Measurements from ENCODE around the gene KCNJ10.

Gene KCNJ10

DNA sequence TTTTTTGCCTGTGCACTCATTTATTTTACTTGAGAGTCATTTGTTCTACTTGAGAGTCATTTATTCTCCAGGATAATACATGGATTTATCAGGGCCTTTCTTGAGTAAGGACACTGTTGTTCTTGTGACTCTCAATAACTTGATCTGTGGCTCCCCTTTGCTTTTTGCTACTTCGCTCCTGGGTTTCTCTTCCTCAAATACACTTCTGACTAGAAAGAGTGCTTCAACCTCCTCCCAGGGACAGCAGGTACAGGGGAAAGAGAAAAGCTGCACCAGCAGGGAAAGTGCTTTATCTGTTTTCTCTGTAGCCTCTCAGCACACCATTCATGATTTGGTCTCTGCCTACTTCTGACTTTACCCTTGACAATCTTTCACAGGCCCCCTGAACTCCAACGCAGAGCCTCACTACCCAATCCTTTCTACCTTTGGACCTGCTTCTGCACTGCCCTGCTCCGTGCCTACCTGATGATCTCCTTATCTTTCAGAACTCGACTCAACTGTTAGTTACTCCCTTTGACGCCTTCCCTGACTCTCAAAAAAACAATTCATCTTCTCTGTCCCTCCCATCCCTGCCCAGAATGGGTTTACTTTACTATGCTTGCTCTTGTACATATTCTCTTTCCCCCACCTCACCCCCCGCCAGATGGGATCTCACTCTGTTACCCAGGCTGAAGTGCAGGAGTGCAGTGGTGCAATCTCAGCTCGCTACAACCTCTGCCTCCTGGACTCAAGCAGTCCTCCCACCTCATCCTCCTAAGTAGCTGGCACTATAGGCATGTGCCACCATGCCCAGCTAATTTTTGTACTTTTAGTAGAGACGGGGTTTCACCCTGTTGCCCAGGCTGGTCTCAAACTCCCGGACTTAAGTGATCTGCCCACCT lies 22.6 kb downstream of the KCNJ10 start:
- Histone ChIP-seq H3K36me3 (ENCODE audit: control insufficient read depth, insufficient read depth, low read length) (no peaks in the 10 kb centered on the region), H3K27me3 (ENCODE audit: control insufficient read depth, insufficient read depth, low read length) (peaks cover 9% of the 10 kb centered on the region), H3K9ac (ENCODE audit: low read depth, low read length) (no peak overlapping the region), H3K4me1 (ENCODE audit: control insufficient read depth, insufficient read depth, low read length) (peaks cover 19% of the 10 kb centered on the region), H3K9me3 (ENCODE audit: control insufficient read depth, insufficient read depth, low read length) (no peaks in the 10 kb centered on the region), H3K4me3 (ENCODE audit: low read depth, low read length) (no peak overlapping the region)

DNA sequence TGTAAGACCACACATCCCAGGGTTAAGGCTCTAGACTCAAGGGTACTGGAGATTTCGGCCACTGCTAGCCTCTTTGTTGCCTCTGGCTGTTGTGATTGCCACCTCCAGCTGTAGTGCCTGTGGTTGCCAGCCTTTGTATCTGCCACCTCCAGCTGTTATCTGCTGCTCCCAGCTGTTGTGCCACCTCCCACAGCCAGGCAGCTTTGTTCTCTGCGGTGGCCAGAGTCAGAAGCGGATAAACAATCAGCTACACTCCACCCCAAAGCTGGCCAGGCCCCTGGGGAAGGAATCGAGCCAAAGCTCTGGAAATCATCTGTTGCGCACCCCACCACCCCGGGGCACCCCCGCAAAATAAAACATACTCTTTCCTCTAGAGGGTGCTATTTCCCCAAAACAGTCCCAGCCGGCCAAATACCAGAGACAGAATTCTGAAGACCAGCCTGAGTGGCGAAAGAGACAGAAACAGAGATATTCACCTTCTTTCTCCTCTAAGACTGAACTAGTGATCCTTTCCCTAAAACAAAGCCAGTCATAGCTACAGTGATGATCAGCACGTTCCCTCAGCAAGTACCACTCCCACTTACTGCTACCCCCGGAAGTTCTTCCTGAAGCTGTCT lies 23.4 kb downstream of the KCNJ10 start:
- Histone ChIP-seq H3K27me3 (ENCODE audit: control insufficient read depth, insufficient read depth, low read length) (peaks cover 9% of the 10 kb centered on the region), H3K4me3 (ENCODE audit: low read depth, low read length) (no peak overlapping the region), H3K9me3 (ENCODE audit: control insufficient read depth, insufficient read depth, low read length) (no peaks in the 10 kb centered on the region), H3K36me3 (ENCODE audit: control insufficient read depth, insufficient read depth, low read length) (no peaks in the 10 kb centered on the region), H3K9ac (ENCODE audit: low read depth, low read length) (peak overlapping the region; percentile 12), H3K4me1 (ENCODE audit: control insufficient read depth, insufficient read depth, low read length) (peaks cover 19% of the 10 kb centered on the region)

DNA sequence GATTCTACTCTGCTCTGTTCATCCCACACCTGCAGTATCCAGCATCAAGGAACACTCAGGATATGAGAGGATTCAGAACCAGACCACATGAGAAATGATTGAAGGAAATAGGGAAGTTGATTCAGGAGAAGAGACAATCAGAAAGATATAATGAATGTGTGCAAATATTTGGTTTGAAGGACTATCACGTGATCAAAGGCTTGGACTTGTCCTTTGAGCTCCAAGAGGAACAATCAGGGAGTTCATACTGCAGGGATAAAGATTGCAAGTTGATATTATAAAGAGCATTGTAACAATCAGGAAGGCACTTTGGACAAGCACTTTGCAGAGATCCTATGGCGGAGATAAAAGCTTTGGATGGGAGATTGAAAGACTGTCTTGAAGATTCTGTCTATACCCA lies 24.3 kb downstream of the KCNJ10 start:
- Histone ChIP-seq H3K4me1 (ENCODE audit: control insufficient read depth, insufficient read depth, low read length) (peaks cover 19% of the 10 kb centered on the region), H3K9ac (ENCODE audit: low read depth, low read length) (no peak overlapping the region), H3K27me3 (ENCODE audit: control insufficient read depth, insufficient read depth, low read length) (peaks cover 9% of the 10 kb centered on the region), H3K9me3 (ENCODE audit: control insufficient read depth, insufficient read depth, low read length) (no peaks in the 10 kb centered on the region), H3K36me3 (ENCODE audit: control insufficient read depth, insufficient read depth, low read length) (no peaks in the 10 kb centered on the region), H3K4me3 (ENCODE audit: low read depth, low read length) (no peak overlapping the region)

DNA sequence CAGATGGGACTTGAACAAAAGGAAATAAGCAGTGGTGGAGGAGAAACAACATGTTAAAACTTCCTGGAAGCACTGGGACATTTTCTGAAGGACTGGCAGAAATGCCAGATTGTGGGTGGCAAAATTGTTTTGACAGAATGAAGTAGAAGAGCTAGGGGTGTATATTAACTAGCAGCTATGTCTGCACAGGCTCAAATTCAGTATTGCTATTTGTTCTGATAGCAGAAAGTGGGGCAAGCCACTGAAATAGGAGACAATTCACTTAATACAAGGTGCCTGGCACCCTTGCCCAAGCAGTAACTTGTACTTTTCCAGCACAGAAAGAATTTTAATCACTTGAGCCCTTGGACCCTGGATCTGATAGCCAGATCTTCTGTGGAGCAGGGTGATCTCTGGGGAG lies 26.4 kb downstream of the KCNJ10 start:
- no peaks in the 10 kb centered on the region for H3K9me3 ChIP-seq (ENCODE audit: control insufficient read depth, insufficient read depth, low read length)
- H3K9ac ChIP-seq (ENCODE audit: low read depth, low read length): no peak overlapping the region
- no peak overlapping the region for H3K4me3 ChIP-seq (ENCODE audit: low read depth, low read length)
- H3K36me3 ChIP-seq (ENCODE audit: control insufficient read depth, insufficient read depth, low read length): no peaks in the 10 kb centered on the region
- H3K27me3 ChIP-seq (ENCODE audit: control insufficient read depth, insufficient read depth, low read length): peaks cover 9% of the 10 kb centered on the region
- H3K4me1 ChIP-seq (ENCODE audit: control insufficient read depth, insufficient read depth, low read length): peaks cover 11% of the 10 kb centered on the region

DNA sequence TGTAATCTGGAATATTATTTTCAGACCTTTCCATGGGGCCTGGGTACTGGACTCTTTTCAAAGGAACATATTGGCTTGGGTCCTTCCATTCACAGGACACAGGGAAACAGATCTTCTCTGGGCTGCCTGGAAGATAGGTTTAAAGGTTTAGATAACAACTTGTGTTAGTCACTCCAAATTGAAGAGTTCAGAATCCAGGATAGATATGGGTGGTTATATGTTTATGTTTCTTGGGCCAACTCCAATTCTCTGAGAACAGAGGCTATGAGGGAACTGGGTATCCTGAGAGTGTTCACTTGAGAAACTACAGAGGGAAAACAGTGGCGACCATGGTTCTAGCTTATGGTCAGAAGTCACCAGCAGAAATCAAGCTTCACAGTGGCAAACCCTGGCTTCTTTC lies 29.5 kb downstream of the KCNJ10 start:
- no peaks in the 10 kb centered on the region for H3K9me3 ChIP-seq (ENCODE audit: control insufficient read depth, insufficient read depth, low read length)
- H3K27me3 ChIP-seq (ENCODE audit: control insufficient read depth, insufficient read depth, low read length): peaks cover 8% of the 10 kb centered on the region
- H3K4me1 ChIP-seq (ENCODE audit: control insufficient read depth, insufficient read depth, low read length): no peaks in the 10 kb centered on the region
- no peak overlapping the region for H3K9ac ChIP-seq (ENCODE audit: low read depth, low read length)
- no peak overlapping the region for H3K4me3 ChIP-seq (ENCODE audit: low read depth, low read length)
- no peaks in the 10 kb centered on the region for H3K36me3 ChIP-seq (ENCODE audit: control insufficient read depth, insufficient read depth, low read length)

DNA sequence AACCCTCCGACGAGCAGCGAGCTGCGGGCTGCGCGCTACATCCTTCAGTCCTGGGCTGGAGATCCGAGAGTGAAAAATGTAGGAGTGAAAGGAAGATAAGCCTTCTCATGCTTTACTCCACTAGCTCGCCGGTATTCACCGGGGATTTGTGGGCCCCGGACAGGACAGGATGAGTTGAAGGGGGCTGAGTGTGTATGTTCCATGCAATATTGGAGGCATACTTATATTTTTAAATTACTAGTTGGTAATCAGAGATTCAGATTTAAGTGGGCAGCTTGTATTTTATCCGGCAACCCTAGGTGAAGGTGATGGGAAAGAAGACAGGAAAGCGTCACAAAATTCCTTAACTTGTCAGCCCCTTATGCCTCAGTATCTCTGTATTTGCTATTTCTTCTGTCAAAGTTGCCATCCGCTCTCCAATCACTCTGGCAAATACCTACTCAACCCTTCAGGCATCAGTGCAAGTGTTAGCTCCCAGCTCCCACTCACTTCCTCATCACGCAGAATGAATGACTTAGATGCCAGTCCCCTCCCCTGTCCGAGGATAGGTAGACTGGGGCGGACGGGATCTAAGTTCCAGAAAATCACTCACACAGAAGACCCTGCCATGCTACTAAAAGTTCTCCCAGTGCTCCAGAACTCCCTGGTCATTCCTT lies 37.7 kb downstream of the KCNJ10 start:
- peak overlapping the region; percentile 97 for H3K4me3 ChIP-seq (ENCODE audit: low read depth, low read length)
- H3K9ac ChIP-seq (ENCODE audit: low read depth, low read length): peak overlapping the region; percentile 56
- peaks cover 21% of the 10 kb centered on the region for H3K27me3 ChIP-seq (ENCODE audit: control insufficient read depth, insufficient read depth, low read length)
- no peaks in the 10 kb centered on the region for H3K4me1 ChIP-seq (ENCODE audit: control insufficient read depth, insufficient read depth, low read length)
- no peaks in the 10 kb centered on the region for H3K9me3 ChIP-seq (ENCODE audit: control insufficient read depth, insufficient read depth, low read length)
- H3K36me3 ChIP-seq (ENCODE audit: control insufficient read depth, insufficient read depth, low read length): no peaks in the 10 kb centered on the region

DNA sequence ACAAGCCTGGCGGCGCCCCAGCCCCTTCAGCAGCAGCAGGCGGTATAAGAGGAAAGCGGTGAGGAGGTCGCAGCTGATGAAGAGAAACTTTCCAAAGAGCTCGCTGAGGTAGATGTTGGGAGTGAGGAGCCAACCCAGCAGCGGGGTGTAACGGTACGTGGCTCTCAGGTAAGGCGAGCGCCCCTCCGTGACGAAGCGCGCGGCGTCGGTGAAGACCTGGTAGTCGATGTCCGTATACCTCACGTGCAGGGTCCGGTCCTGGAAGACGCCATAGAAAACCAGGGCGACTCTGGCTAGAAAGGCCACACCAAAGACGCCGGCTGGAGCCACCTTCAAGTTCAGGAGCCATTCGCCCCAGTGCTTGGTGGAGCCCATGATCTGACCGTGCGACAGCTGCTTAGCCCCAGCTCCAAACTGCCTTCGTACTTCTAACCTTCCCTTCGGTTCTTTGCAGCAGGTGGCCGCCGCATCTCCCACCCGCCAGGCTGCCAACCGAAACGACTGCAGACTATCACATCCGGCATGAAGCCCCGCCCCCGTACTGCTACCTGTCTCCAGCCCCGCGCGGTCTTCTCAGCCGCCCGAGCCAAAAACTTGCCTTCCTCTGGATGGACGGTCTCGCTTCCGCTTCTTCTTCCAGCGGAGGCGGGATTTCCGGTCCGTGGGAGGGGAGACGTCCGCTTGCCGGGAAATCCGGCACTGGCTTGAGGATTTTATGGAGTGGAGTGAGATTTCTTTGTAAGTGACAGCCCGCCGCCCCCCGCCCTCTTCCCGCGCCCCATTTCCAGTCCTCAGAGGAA lies 38.4 kb downstream of the KCNJ10 start, which contains the start of gene PIGM:
PIGM (minus strand) TSS at position 626 of the 800 bp plus-strand sequence; CDS start at position 375, 251 bp downstream.
- Histone ChIP-seq H3K9me3 (ENCODE audit: control insufficient read depth, insufficient read depth, low read length) (no peaks in the 10 kb centered on the region), H3K27me3 (ENCODE audit: control insufficient read depth, insufficient read depth, low read length) (peaks cover 20% of the 10 kb centered on the region), H3K9ac (ENCODE audit: low read depth, low read length) (peak within 1 kb of the TSS; percentile 56), H3K36me3 (ENCODE audit: control insufficient read depth, insufficient read depth, low read length) (no peaks in the 10 kb centered on the region), H3K4me3 (ENCODE audit: low read depth, low read length) (peak within 1 kb of the TSS; percentile 97), H3K4me1 (ENCODE audit: control insufficient read depth, insufficient read depth, low read length) (no peaks in the 10 kb centered on the region)

DNA sequence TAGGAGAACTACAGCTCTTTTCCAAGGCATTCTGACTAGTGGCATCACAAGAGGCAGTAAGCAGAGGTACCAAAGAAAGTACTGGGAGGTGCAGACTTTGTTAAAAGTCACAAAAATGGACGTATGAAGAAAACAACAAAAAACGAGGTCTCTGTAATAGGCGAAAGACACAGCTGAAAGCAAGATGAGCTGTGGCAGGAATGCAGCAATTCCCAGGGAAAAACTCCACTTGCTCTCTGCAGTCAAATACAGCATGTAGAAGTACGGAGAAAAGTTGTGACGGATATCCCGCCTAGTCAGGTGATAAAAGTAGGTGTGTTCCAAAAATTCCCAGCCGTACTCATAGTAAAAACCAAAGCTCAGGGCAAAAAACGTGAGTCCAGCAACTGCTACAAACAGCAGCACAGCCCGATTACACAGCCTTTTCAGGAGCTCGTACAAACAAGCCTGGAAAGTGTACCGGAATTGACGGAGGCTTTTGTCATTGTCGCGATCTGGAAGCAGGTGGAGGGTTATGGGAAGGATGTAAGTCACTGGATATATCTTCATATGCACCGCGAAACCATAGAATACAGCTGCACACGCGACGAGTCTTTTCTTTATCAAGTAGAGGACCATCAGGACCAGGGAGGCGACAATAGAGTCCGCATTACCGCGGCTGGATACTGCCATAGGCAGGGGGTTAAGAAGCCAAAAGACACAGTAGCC lies 39.1 kb downstream of the KCNJ10 start:
- H3K4me3 ChIP-seq (ENCODE audit: low read depth, low read length): peak overlapping the region; percentile 97
- peak overlapping the region; percentile 38 for H3K9ac ChIP-seq (ENCODE audit: low read depth, low read length)
- H3K36me3 ChIP-seq (ENCODE audit: control insufficient read depth, insufficient read depth, low read length): no peaks in the 10 kb centered on the region
- no peaks in the 10 kb centered on the region for H3K9me3 ChIP-seq (ENCODE audit: control insufficient read depth, insufficient read depth, low read length)
- no peaks in the 10 kb centered on the region for H3K4me1 ChIP-seq (ENCODE audit: control insufficient read depth, insufficient read depth, low read length)
- H3K27me3 ChIP-seq (ENCODE audit: control insufficient read depth, insufficient read depth, low read length): peaks cover 18% of the 10 kb centered on the region

DNA sequence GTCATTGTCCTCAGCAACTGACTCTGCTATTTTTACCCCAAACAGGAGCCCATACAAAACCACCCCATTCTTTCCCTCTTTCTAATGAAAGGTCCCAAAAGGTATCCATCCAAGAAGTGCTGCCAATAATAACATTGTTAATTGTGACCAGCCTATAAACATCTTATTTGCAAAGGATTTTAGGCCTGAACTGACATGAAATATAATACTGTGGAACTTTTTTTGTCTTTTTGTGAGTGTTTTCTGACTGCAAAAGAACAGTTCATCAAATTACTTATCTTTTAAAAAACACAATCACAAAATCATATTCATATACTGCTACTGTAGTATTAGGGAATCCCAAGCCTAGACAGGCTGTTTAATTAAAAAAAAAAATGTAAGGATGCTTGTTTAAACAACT lies 41.5 kb downstream of the KCNJ10 start:
- Histone ChIP-seq H3K4me3 (ENCODE audit: low read depth, low read length) (no peak overlapping the region), H3K4me1 (ENCODE audit: control insufficient read depth, insufficient read depth, low read length) (no peaks in the 10 kb centered on the region), H3K27me3 (ENCODE audit: control insufficient read depth, insufficient read depth, low read length) (peaks cover 8% of the 10 kb centered on the region), H3K36me3 (ENCODE audit: control insufficient read depth, insufficient read depth, low read length) (no peaks in the 10 kb centered on the region), H3K9ac (ENCODE audit: low read depth, low read length) (no peak overlapping the region), H3K9me3 (ENCODE audit: control insufficient read depth, insufficient read depth, low read length) (no peaks in the 10 kb centered on the region)

DNA sequence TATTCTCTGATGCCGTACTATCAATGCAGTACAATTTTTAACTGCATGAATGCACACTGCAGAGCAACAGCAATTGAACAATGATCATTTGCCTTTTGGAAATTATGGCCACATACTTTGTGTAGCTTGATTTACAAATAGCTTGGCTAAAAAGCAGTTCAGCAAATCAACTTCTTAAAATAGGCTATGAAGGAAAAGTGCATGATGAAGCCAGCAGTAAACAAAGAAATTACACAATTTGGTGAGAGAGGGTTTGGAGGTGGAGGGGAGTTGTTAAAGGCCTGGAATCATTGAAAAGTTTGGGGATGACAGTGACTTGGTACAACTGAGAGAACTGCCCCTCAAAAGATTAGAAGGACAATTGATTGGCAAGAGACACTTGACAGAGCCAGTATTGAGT lies 44.6 kb downstream of the KCNJ10 start:
- H3K4me3 ChIP-seq (ENCODE audit: low read depth, low read length): no peak overlapping the region
- no peak overlapping the region for H3K9ac ChIP-seq (ENCODE audit: low read depth, low read length)
- H3K9me3 ChIP-seq (ENCODE audit: control insufficient read depth, insufficient read depth, low read length): no peaks in the 10 kb centered on the region
- no peaks in the 10 kb centered on the region for H3K36me3 ChIP-seq (ENCODE audit: control insufficient read depth, insufficient read depth, low read length)
- no peaks in the 10 kb centered on the region for H3K4me1 ChIP-seq (ENCODE audit: control insufficient read depth, insufficient read depth, low read length)
- H3K27me3 ChIP-seq (ENCODE audit: control insufficient read depth, insufficient read depth, low read length): no peaks in the 10 kb centered on the region
